ENCODE data around the gene COG3. TPM values are rescaled to one million over a fixed set of nuclear protein-coding genes. Genes with fewer than 3 reads are reported as not detected.

The COG3 gene
- total RNA-seq, 1 donor from 2014 or later, result 23.1 TPM

DNA sequence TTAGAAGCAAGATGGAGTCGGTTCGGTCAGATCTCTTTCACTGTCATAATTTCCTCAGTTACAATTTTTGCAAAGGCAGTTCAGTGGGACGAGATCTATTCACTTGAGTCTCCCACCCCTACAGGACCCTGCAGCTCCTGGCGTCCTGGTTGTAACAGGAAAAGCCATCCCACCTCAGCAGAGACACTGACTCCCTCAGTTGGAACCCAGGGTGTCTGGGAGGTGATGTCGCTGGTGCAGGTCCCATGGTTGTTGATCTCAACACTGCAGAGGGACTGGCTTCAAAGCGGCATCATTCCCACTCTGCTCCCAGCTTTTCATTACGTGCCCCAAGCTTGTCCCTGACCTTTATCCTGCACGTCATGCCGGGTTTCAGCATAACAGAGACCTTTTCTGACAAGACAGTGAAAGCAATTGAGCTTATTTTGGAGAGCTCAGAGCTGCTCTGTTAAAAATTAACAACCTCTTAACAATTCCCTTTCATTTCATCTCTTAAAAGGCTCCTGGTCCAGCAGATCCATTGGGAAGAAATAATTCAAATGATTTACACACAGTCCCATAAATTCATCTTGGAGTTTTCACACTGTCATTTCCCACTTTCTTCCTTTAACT lies 17.6 kb upstream of the COG3 start:
- Mint-ChIP-seq H3K4me1 (ENCODE audit: unreplicated experiment) (peaks cover 13% of the 10 kb centered on the region), H3K4me3 (ENCODE audit: unreplicated experiment) (no peak overlapping the region), H3K9me3 (ENCODE audit: unreplicated experiment) (no peaks in the 10 kb centered on the region), H3K27ac (ENCODE audit: unreplicated experiment) (no peak overlapping the region), H3K36me3 (ENCODE audit: low read depth, unreplicated experiment) (no peaks in the 10 kb centered on the region), H3K27me3 (ENCODE audit: unreplicated experiment) (no peaks in the 10 kb centered on the region)
- TF ChIP-seq, protein P1, sequence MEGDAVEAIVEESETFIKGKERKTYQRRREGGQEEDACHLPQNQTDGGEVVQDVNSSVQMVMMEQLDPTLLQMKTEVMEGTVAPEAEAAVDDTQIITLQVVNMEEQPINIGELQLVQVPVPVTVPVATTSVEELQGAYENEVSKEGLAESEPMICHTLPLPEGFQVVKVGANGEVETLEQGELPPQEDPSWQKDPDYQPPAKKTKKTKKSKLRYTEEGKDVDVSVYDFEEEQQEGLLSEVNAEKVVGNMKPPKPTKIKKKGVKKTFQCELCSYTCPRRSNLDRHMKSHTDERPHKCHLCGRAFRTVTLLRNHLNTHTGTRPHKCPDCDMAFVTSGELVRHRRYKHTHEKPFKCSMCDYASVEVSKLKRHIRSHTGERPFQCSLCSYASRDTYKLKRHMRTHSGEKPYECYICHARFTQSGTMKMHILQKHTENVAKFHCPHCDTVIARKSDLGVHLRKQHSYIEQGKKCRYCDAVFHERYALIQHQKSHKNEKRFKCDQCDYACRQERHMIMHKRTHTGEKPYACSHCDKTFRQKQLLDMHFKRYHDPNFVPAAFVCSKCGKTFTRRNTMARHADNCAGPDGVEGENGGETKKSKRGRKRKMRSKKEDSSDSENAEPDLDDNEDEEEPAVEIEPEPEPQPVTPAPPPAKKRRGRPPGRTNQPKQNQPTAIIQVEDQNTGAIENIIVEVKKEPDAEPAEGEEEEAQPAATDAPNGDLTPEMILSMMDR (IDR thresholded peaks at IDR 0.05; ENCODE audit: unreplicated experiment), result no peak
- DNase-seq (ENCODE audit: low spot score), result no peak

DNA sequence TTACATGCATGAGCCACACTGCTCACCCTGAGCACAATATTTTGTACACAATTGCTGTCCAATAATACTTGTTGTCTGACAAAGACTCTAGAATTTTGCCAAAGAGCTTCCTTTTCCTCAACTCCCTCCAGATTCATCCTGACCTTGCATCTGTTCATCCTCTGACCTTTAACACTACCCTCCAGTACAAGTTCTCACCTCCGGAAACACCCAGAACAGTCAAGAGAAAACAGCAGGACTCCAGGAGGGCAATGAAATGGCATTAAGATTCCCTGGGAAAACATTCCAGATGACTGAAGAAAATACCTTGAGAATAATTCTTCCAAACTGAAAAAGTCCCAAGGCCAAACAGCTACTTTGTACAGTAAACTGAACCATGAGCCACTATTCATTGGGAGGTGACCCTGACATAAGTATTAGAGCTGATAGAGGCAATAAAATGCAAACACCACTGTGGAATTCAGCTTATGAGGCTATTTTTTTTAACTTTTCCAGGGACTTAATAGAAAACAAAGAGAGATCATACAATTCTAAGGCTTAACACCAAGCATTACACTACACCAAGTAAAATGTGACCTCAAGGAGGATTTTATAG lies 15.7 kb upstream of the COG3 start:
- no peak overlapping the region for H3K4me3 Mint-ChIP-seq (ENCODE audit: unreplicated experiment)
- no peaks in the 10 kb centered on the region for H3K9me3 Mint-ChIP-seq (ENCODE audit: unreplicated experiment)
- DNase-seq (ENCODE audit: low spot score), result no peak
- H3K36me3 Mint-ChIP-seq (ENCODE audit: low read depth, unreplicated experiment), result no peaks in the 10 kb centered on the region
- H3K27ac Mint-ChIP-seq (ENCODE audit: unreplicated experiment), result no peak overlapping the region
- H3K4me1 Mint-ChIP-seq (ENCODE audit: unreplicated experiment), result peaks cover 13% of the 10 kb centered on the region
- no peaks in the 10 kb centered on the region for H3K27me3 Mint-ChIP-seq (ENCODE audit: unreplicated experiment)
- TF ChIP-seq, protein P1 (IDR thresholded peaks at IDR 0.05; ENCODE audit: unreplicated experiment), result no peak

DNA sequence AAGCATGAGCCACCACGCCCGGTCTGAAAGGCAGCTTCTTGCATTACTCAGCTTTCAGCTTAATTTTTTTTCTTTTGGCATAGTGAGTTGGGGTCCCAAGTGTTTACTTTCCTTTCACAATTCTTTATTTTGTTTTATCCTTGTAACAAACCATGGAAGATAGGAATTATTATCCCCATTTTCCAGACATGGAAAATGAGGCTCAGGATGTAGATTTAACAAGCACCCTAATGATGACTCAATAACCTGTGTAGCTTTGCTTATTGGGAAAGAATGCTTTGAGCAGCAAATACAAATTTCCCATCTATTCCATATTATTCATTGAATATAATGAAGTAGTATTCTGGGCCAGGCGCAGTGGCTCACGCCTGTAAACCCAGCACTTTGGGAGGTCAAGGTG lies 13.5 kb upstream of the COG3 start:
- TF ChIP-seq, protein P1 (IDR thresholded peaks at IDR 0.05; ENCODE audit: unreplicated experiment), result no peak
- peaks cover 4% of the 10 kb centered on the region for H3K4me1 Mint-ChIP-seq (ENCODE audit: unreplicated experiment)
- H3K27ac Mint-ChIP-seq (ENCODE audit: unreplicated experiment), result no peak overlapping the region
- no peak for DNase-seq (ENCODE audit: low spot score)
- H3K27me3 Mint-ChIP-seq (ENCODE audit: unreplicated experiment), result no peaks in the 10 kb centered on the region
- no peaks in the 10 kb centered on the region for H3K36me3 Mint-ChIP-seq (ENCODE audit: low read depth, unreplicated experiment)
- H3K4me3 Mint-ChIP-seq (ENCODE audit: unreplicated experiment), result no peak overlapping the region
- no peaks in the 10 kb centered on the region for H3K9me3 Mint-ChIP-seq (ENCODE audit: unreplicated experiment)

DNA sequence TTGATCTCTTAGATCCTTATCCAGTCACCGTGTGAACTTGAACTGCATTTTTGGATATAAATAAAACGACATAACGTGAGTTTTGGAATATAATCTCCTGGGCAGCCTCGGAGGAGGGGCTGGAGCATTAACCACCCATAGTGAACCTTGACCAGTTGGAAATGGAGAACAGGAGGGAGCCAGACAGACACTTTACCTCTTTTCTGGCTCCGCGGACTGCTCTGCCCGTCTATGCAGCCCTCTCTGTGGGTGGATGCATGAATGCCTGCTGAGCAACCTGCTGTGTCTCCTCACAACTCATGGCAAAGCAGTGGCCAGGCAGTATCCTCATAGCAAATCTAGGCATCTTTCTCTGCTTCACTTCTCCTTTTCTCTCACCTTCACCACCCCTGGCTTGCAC lies 10.5 kb upstream of the COG3 start:
- TF ChIP-seq, protein P1 (IDR thresholded peaks at IDR 0.05; ENCODE audit: unreplicated experiment), result no peak
- Mint-ChIP-seq H3K36me3 (ENCODE audit: low read depth, unreplicated experiment) (peaks cover 5% of the 10 kb centered on the region), H3K4me1 (ENCODE audit: unreplicated experiment) (no peaks in the 10 kb centered on the region), H3K9me3 (ENCODE audit: unreplicated experiment) (no peaks in the 10 kb centered on the region), H3K27me3 (ENCODE audit: unreplicated experiment) (peaks cover 2% of the 10 kb centered on the region), H3K27ac (ENCODE audit: unreplicated experiment) (no peak overlapping the region), H3K4me3 (ENCODE audit: unreplicated experiment) (no peak overlapping the region)
- no peak for DNase-seq (ENCODE audit: low spot score)

DNA sequence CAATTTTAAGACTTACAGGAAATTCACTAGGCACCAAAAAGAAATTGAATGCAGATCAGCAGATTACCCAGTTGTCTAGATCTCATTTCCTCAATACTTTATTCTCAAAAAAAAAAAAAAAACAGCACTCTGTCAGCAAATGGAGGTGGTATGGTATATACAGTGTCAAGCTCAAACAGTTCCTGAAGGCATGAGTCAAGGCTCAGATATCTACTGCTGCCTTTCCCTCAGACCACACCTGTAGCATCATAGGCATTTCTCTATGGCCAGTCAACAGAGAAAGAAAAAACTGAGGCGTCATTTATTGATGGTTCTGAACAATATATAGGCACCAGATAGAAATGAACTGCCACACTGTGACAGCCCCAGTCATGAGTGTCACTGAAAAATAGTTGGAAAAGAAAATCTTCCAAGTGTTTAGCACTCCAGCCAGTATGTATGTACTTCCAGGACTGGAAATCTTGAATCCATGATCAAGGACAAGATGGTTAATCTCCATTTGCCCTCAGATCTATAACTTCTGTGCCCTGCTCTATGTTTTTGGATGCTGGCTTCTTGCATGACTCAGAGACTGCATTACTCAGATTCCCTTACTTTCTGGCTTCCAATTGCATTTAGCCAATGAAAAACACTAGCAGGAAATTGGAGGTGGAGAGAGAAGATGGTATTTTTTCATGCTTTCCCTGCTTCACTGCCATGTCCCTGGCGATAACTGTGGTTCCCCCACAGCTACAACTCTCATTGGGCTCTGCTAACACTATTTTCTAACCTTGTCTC lies 8.4 kb upstream of the COG3 start:
- H3K4me3 Mint-ChIP-seq (ENCODE audit: unreplicated experiment), result no peak overlapping the region

More for the DNA sequence above, 8.4 kb upstream of the COG3 start:
- no peak for DNase-seq (ENCODE audit: low spot score)
- Mint-ChIP-seq H3K36me3 (ENCODE audit: low read depth, unreplicated experiment) (peaks cover 5% of the 10 kb centered on the region), H3K4me1 (ENCODE audit: unreplicated experiment) (no peaks in the 10 kb centered on the region), H3K27me3 (ENCODE audit: unreplicated experiment) (peaks cover 2% of the 10 kb centered on the region), H3K27ac (ENCODE audit: unreplicated experiment) (no peak overlapping the region), H3K9me3 (ENCODE audit: unreplicated experiment) (no peaks in the 10 kb centered on the region)
- TF ChIP-seq, protein P1 (IDR thresholded peaks at IDR 0.05; ENCODE audit: unreplicated experiment), result no peak
